K562 (cell line): Measurements from ENCODE around the gene MRPL54. TPM values are rescaled to one million over a fixed set of nuclear protein-coding genes. Genes with fewer than 3 reads are reported as not detected.

Experiments used
- CBFA2T3 ChIP-seq: fragments of 450-650 bp; IDR thresholded peaks from 2 replicates; pipeline ENCODE4 v1.6.1; 2017
- MEF2A ChIP-seq: IDR thresholded peaks from 2 replicates; pipeline ENCODE4 v1.6.1; 2011; ENCODE audit warnings: low read depth, mild to moderate bottlenecking, low read length, moderate library complexity; ENCODE audit not compliant: control insufficient read depth
- PML ChIP-seq: IDR thresholded peaks from 2 replicates; pipeline ENCODE4 v1.6.1; 2012; ENCODE audit warnings: low read length, inconsistent platforms
- ZNF316 ChIP-seq: fragments of 450-650 bp; IDR thresholded peaks from 2 replicates; pipeline ENCODE4 v1.6.1; 2016
- ZNF347 ChIP-seq: fragments of 450-650 bp; formaldehyde crosslinking; IDR thresholded peaks from 2 replicates; pipeline ENCODE4 v1.4.0; 2020; ENCODE audit warnings: low read depth, mild to moderate bottlenecking, moderate library complexity
- ZSCAN32 ChIP-seq: fragments of 450-650 bp; formaldehyde crosslinking; IDR thresholded peaks from 2 replicates; pipeline ENCODE4 v1.4.0; 2020; ENCODE audit warnings: mild to moderate bottlenecking, moderate library complexity
- polyA plus RNA-seq, 8 experiments: library from polyadenylated mRNA; depleted of rRNA in 4 of 8; stranded (reverse) in 5 of 8; unstranded in 3 of 8; fragments of >200 nt; fragmentation: Nextera tagmentation in 2 of 8; fragmentation: Illumina TruSeq in 1 of 8; extraction: Ambion mirVana in 2 of 8; extraction: Trizol in 1 of 8; gene quantifications; 2 replicates each; pipeline versions ENCODE4 v1.2.1 to v1.2.3, GENCODE V29; 2011 to 2014; ENCODE audit warnings: inconsistent platforms in 1 of 8, missing spikeins in 1 of 8
- total RNA-seq, 7 experiments: library from RNA; depleted of rRNA in 6 of 7; stranded (reverse); fragments of >200 nt in 6 of 7; fragmentation: Illumina TruSeq in 2 of 7; extraction: Trizol in 2 of 7; gene quantifications; 2 replicates each; pipeline versions ENCODE4 v1.2.1 to v1.2.3, GENCODE V29; 2011 to 2021; ENCODE audit warnings: low replicate concordance in 1 of 7
- TF ChIP-seq, protein P1 (sequence below): IDR thresholded peaks from 2 replicates; pipeline ENCODE4 v1.6.1; 2016; ENCODE audit warnings: missing genetic modification characterization, missing compliant biosample characterization
- TF ChIP-seq, protein P2 (sequence below): fragments of 250-450 bp; sonication (Bioruptor Pico); IDR thresholded peaks from 2 replicates; pipeline ENCODE4 v1.4.0; 2020

MRPL54 gene
- total and polyA plus RNA-seq, 9 of the 15 experiments (the other 6 are each of a cell fraction or from before 2014, with no cell fraction given) = 3.5 to 120 (median 56.9) TPM

DNA sequence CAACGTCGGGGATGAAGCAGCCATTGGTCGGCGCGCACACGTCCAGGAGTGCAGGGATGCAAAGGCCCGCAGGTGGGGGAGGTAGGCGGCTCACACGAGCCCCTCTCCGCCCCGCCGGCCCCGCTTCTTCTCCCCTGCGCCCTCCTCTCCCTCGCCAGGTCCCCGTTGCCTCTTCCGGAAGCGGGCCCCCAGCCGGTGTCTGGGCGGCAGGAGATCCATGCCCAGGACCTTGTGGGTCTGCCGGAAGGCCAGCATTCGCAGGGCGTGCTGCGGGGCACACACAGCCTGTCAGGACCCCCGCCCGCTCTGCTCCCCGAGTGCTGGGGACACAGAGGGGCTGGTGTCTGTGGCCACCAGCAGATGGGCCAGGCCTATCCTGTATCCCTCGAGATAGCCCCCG lies 43.4 kb downstream of the MRPL54 start (continued):
- TF ChIP-seq, protein P1, sequence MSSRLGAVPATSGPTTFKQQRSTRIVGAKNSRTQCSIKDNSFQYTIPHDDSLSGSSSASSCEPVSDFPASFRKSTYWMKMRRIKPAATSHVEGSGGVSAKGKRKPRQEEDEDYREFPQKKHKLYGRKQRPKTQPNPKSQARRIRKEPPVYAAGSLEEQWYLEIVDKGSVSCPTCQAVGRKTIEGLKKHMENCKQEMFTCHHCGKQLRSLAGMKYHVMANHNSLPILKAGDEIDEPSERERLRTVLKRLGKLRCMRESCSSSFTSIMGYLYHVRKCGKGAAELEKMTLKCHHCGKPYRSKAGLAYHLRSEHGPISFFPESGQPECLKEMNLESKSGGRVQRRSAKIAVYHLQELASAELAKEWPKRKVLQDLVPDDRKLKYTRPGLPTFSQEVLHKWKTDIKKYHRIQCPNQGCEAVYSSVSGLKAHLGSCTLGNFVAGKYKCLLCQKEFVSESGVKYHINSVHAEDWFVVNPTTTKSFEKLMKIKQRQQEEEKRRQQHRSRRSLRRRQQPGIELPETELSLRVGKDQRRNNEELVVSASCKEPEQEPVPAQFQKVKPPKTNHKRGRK = no peak
- TF ChIP-seq PML = no peak
- TF ChIP-seq ZNF347 (CRISPR knock-in tag) = no peak
- no peak for TF ChIP-seq ZSCAN32 (CRISPR knock-in tag)
- TF ChIP-seq CBFA2T3 = no peak
- TF ChIP-seq MEF2A = no peak
- TF ChIP-seq ZNF316 = no peak
- TF ChIP-seq, protein P2, sequence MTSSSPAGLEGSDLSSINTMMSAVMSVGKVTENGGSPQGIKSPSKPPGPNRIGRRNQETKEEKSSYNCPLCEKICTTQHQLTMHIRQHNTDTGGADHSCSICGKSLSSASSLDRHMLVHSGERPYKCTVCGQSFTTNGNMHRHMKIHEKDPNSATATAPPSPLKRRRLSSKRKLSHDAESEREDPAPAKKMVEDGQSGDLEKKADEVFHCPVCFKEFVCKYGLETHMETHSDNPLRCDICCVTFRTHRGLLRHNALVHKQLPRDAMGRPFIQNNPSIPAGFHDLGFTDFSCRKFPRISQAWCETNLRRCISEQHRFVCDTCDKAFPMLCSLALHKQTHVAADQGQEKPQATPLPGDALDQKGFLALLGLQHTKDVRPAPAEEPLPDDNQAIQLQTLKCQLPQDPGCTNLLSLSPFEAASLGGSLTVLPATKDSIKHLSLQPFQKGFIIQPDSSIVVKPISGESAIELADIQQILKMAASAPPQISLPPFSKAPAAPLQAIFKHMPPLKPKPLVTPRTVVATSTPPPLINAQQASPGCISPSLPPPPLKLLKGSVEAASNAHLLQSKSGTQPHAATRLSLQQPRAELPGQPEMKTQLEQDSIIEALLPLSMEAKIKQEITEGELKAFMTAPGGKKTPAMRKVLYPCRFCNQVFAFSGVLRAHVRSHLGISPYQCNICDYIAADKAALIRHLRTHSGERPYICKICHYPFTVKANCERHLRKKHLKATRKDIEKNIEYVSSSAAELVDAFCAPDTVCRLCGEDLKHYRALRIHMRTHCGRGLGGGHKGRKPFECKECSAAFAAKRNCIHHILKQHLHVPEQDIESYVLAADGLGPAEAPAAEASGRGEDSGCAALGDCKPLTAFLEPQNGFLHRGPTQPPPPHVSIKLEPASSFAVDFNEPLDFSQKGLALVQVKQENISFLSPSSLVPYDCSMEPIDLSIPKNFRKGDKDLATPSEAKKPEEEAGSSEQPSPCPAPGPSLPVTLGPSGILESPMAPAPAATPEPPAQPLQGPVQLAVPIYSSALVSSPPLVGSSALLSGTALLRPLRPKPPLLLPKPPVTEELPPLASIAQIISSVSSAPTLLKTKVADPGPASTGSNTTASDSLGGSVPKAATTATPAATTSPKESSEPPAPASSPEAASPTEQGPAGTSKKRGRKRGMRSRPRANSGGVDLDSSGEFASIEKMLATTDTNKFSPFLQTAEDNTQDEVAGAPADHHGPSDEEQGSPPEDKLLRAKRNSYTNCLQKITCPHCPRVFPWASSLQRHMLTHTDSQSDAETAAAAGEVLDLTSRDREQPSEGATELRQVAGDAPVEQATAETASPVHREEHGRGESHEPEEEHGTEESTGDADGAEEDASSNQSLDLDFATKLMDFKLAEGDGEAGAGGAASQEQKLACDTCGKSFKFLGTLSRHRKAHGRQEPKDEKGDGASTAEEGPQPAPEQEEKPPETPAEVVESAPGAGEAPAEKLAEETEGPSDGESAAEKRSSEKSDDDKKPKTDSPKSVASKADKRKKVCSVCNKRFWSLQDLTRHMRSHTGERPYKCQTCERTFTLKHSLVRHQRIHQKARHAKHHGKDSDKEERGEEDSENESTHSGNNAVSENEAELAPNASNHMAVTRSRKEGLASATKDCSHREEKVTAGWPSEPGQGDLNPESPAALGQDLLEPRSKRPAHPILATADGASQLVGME (CRISPR knock-in tag) = no peak
